Stimulated activated CD4-positive, alpha-beta T cell treated with anti-CD3 and anti-CD28 coated beads, Interleukin-1b, Interleukin-23, amount 100 ng/mL, for 24 hours (primary cell): Measurements from ENCODE around the gene RALGPS1.

Experiments
- DNase-seq, 4 experiments: peaks; one replicate each; pipeline ENCODE4 v3.0.0-alpha.2; 2020; ENCODE audit warnings: low read depth in 4 of 4, low spot score in 1 of 4

Gene RALGPS1

DNA sequence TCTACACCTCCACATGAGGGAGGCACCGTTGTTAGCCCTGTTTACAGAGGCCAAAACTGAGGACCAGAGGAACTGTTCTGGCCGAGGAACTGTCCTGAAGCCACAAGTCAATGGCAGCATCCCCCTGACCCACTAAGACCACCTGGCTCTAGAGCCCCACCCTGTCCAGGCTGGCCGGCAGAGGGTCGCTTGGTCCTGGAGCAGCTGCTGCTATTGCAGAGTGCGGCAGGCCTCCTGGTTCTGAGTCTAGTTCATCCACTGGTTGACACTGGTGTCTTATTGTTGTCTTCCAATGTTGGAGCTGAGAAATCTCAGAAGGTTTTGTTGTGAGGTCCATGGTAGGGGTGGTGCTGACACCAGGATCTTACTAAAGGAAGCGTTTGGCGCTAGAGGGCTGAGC lies 234.4 kb downstream of the RALGPS1 start:
- no peak for DNase-seq

DNA sequence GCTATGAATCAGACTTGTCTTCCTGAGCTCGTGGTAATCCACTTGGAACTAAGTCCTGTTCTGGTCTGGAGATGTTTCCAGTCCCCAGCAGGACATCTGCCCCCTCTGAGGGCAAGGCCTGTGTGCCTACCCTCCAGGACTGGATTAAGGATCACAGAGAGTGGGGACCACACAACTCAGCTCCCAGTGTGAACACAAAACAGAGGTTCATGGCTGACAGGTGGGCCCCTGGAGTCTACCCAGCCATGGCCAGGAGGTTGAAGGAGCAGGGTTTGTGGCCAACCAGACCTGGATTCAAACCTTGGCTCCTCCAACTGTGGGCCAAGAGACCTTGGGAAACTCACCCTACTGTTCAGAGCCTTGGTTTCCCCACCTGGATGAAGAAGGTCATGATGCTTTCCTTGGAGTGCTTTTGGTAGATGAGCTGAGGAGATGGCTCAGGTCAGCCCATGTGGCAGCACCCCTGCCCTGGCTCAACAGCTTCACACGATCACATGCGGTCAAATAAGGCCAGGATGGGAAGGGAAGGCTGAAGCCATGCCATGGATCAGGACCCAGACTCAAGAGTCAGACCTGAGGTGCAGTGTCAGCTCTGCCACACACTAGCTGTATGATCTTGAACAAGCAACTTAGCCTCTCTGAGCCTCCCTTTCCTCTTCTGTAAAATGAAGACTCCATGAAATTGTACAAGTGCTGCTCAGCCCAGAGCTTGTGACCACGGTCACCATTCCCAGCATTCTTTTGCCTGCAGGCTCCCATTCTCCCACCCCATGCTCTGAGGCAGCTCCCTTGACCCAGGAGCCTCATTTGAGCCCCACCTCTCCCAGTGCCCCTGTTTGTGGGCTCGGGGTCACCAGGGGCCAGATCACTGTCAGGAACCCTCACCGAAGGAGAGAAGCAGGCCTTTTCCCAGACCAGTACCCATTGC lies 235.1 kb downstream of the RALGPS1 start:
- DNase-seq, result no peak

DNA sequence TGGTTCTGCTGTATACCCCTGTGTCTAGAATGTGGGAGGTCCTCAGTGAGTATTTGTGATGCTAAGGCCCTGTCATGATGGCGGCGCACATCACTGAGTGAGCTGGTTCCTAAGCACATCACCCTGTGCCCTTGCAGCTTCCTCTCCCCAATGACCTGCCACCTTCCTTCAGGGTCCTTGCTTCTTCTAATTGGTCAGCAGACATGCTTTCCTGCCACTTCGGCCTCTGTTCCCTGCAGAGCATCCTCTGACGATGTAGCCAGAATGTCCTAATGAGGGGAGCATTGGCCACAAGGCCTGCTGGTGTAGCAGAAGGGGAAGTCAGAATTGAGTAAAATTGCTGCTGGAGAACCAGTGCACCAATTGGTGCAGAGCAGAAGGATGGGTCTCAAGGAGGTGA lies 238.9 kb downstream of the RALGPS1 start:
- no peak for DNase-seq

DNA sequence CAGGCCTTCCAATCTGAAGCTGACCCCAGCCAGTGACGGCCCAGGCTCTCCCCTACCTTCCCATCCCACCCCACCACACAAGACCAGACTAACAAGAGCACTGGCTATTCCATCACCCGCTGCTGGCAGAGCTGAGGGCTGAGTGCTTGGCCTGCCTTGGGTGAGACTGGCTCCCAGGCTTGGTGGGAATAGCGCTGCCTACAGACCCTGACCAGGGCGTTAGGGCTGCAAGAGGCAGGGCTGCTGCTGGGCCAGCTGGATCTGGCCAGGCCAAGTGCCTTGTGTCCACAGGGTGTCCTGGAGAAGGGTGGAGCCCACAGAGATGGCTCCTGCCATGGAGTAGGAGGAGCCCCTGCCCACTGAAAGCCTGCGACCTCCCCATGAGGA lies 239.4 kb downstream of the RALGPS1 start:
- no peak for DNase-seq

DNA sequence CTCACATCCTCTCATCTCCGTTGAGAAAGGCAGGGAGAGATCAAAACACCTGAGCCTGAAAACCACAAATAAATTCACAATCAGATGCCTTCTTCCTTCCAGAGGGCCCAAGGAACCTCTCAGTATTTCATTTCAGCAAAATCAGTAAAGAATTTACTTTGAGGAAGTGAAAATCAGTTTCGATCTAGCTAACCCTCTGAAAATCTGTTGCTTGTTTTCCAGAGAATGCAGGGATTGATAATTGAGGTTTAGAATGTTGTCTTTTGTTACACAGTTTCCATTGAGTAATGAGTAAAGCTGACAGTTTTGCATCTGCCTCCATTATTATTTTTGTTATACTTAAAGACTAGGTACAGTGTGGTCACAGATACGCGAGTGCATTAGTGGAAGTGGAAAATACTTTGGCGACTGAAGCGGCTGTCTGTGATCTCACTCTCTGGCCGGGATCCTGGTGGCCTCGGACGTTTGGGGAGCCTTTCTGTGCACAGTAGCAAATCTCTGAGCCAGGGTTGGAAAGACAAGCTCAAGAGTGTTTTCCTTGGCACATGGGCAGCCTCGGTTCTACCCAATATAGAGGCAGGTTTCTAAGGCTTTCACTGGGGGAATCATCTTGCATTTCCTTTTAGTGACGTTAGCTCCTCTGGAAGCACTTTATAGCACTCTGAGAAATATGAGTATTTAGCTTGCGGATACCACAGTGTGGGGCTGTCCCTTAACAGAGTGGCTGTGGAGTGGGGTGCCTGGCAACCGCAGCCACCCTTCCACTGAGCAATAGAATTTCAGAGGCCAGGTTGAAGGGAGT lies 240.0 kb downstream of the RALGPS1 start:
- DNase-seq, result no peak

DNA sequence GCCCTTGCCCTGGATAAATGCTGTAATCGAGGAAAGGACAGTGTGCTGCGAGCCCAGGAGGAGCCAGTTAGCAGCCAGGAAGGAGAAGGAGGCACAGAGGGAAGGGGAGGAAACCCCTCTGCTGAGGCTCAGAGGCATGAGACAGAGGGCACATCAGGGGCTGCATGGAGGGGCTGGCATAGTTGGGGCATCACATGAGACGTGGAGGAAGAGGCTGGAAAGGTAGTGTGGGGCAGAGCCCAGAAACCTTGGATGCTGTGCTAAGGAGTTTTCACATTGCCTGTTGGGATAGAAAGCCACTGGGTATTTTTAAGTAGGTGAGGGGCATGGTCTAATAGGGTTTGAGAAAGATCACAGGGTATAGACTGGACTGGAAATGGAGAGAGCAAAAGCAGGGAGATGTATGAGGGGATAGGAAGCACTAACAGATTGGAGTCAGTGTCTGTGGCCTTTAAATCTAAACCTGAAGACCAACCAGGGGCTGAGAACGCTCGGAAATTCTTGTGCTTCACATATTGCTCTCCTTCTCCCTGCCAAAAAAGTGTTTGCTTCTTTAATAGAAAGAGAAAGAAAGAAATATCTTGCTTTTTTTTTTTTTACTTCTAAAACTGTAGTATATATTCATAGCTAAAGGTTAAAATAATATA lies 240.9 kb downstream of the RALGPS1 start:
- DNase-seq, result no peak

DNA sequence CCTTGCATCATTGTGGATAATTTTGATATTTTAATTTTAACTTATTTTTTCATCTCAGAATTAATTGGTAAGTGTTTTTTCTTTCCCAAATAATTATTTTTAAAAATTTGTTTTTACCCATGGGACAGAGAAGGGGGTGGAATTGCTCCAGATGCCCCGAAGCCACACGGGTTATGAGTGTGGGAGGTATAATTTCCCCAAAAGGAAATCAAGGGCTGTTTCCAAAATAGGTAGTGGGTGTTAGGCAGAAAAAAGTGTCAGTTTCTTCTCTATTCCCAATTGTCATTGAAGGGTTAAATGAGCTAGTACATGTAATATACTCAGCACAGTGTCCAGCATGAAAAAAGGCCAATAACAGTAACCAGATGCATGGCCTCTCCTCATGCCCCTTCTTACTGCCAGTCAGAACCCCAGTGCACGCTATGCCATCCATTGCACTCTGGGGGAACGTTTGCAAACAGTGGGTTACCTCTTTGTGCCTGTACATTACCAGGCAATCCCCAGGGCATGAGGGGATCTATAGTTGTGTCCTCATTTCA lies 244.3 kb downstream of the RALGPS1 start:
- DNase-seq, result no peak

DNA sequence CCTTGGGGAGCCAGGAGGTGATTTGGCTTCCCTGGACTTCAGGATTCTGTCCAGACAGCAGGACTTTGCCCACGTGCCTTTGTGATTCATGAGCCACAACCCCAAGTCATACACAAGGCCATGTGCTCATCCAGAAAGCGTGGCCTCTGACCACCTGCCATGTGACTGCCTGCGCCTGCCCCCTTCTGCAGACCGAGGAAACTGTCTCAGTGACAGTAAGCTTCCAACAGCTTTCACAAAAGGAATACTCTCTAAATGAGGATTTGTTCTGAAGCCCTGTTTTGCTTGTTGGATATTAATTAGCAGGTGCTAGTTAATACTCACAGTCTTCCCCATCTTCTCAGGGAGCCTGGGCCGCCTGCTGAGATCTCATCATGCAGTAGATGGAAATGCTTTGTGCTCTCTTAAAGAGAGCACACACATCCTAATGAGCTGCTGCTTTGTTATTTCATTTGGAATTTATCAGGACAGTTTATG lies 244.8 kb downstream of the RALGPS1 start:
- no peak for DNase-seq

DNA sequence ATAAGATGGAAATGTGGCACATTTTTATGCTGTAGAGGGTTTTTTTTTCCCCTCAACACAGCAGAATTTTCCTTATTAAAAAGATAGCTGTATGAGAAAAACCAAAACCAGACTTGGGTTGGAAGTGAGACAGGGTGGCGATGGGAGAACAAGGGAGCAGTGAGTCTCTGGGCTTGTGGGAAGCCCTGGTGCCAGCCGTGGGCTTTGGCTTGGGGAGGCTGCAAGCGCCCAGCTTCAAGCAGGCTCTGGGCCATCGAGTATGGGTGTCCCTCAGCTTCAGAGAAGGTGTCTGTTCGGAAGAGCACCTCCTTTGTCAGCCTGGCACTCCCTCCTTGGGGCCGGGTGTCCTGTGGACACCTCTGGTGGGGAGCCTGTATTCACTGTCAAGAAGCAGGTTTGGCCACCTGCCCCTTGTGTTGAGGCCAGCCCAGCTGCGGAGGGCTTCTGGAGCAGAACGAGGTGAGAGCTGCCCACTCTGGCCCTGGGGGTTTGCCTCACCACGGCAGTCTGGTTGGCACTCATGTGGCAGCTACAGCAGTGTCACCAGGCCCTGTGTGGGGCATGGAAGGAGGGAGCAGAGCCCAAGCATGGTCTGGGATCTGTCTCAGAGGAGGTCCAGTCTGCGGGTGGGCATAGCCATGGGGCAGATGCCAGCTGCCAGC lies 245.5 kb downstream of the RALGPS1 start:
- DNase-seq, result no peak

DNA sequence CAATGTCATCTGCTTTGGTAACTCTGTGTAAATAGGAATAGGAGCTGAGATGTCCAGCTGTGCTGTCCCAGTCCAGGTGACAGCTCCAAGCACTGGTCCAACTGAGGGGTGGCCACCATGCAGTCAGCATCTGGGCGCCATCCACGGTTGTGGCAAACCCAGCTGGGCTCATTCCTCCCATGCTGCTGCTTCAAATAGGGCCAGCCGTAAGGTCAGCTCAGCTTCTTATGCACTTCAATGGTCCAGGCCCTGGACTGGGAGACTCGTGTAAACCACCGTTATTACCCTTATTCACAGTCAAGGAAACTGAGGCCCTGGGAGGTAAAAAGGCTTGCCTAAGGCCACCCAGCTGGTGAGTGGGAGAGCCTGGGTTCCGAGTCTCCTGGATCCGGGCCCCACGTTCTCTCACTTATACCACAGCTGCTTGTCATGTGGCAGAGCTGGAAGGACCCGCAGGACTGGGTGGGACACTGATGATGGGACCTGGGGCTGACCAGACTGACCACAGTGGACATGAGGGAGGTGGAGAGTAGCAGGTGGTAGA lies 246.6 kb downstream of the RALGPS1 start:
- no peak for DNase-seq

DNA sequence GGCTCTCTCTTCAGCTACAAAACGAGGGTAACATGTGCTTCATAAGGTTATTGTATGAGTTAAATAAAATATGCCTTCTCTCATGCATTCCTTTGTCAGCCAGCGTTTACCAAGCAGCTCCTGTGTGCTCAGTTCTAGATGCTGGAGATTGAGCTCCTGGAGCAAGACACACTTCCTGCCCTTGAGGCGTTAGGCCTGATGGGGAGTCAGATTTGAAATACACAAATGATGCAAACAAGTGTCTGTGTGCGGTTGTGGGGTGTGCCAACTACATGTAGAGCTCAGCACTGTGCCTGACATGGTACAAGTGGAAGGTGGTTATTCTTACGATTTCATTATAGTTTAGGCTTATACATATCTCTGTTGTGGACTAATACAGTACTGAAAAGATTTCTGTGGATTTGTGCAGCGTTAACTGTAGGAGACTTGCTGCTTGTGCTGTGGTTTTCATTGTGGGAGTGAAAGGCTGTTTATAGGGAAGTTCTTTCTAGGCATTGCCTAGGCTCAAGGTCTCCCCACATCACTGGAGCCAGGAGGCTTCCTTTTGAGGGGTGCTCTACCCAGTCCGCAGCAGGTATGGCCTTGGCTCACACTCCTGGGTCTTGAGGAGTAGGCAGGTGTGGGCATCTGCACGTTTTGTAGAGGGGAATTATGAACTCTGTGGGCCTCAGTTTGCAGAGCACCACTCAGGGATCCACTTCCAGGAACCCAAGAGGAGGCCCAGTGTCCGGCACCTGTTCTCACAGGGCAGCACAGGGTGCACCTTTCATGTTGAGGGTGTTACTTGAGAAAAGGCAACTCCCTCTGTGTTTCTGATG lies 247.7 kb downstream of the RALGPS1 start:
- no peak for DNase-seq

DNA sequence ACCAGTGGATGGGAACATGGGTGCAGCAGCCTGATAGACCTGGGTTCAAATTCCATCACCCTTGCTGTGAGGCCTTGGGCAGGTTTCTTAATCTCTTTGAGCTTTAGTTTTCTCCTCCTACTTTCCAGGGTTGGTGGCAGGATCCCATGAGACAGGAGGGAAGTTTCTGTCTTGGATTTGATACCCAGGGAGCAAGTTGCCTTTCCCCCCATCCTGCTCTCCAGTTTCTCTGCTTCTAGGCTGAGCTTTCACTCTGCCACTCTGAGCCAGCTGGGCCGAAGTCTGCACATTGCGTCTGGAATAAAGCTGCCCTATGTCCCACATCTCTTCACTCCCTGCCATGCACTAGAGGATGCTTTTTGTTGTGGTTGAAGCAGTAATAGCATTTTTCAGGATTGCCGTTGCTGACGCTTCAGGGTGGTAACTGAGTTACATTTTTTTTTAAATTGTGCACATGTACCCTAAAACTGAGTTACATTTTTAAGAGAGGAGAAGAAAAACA lies 248.3 kb downstream of the RALGPS1 start:
- no peak for DNase-seq

DNA sequence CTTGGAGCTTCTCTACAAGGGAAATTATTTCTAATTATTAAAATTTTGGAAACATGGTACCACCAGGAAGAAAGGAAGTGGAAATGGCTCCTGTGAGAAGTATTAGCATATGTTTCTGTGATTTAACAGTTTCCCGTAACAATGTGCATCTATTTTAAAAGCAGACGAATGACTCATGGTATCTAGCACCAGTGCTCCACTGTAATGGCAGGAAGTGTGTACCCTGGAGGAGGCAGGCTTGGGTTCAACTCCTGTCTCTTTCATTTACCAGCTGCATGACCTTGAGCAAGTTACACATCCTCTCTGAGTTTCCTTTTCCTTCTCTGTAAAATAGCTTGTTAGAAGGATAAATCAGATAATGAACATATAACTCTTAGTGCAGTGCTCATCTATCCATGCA lies 248.8 kb downstream of the RALGPS1 start:
- DNase-seq, result no peak

DNA sequence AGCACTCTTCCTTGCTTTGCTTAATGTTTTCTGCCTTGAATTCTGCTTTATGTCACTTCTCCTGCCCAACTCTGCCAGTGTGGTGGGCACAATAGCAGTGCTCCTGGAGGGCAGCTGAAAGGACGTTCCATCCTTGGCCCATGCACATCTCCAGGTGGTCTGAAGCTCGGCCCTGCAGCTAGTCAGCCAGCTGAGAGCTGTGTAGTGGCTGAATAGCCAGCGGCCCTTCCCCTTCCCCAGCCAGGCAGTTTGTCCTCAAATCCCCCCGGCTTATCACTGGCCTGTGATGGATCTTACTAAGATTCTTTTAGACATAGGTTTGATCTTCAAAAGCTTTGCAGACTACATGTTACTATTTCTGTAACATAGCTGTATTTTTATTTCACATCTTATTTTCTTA lies 250.5 kb downstream of the RALGPS1 start:
- no peak for DNase-seq

DNA sequence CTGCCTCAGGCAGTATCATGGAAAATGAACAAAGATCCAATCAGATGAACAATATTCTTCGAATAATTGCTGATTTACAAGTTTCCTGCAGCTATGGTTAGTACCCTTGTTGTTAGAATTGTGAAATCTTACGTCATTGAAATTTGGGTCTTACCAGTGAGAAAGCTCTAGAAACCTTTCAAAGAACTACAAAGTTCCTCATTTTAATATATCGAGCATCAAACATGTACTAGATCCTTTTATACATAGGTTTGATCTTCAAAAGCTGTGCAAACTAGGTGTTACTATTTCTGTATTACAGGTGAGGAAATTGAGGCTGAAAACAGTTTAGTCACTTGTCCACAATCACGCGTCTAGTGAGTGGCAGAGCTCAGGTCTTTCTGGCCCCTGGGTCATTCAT lies 251.5 kb downstream of the RALGPS1 start:
- no peak for DNase-seq

DNA sequence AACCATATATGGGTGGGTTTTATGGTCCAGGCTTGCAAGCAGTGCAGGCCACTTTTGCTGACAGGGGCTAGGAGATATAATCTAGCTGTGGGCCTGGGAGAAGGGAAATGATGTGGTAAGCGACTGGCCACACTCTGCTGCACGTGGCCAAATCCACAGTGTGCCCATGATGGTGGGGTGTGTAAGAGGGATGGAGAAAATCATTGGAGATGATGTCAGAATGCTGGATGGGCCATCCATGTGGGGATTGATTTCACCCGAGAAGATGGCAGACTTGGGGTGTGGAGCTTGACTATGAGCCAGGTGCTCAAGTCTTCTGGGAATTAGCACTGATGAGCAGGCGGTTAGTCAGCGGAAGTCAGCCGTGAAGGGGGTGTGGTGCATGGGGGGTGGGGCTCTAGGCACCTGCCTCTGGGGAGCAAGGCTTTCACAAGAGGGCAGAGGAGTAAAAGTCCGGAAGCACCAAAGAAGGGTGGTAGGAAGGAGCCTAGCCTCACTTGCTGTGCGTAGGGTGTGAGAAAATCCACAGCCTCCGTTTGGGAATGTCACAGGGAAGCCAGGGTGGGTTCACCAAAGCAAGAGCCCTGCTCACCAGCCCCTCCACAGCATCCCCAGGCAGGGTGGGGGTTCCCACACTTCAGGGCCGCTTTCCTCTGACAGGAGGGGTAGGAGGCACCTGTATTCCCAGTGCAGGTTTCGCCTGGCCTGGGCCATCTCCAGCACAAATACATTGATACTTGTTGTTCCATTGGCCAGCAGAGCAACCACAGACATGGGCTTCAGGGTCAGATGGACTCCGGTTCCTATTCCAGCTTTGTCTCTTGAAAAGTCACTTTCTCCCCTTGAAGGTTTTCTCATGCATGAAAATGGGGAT lies 252.3 kb downstream of the RALGPS1 start:
- DNase-seq, result no peak

DNA sequence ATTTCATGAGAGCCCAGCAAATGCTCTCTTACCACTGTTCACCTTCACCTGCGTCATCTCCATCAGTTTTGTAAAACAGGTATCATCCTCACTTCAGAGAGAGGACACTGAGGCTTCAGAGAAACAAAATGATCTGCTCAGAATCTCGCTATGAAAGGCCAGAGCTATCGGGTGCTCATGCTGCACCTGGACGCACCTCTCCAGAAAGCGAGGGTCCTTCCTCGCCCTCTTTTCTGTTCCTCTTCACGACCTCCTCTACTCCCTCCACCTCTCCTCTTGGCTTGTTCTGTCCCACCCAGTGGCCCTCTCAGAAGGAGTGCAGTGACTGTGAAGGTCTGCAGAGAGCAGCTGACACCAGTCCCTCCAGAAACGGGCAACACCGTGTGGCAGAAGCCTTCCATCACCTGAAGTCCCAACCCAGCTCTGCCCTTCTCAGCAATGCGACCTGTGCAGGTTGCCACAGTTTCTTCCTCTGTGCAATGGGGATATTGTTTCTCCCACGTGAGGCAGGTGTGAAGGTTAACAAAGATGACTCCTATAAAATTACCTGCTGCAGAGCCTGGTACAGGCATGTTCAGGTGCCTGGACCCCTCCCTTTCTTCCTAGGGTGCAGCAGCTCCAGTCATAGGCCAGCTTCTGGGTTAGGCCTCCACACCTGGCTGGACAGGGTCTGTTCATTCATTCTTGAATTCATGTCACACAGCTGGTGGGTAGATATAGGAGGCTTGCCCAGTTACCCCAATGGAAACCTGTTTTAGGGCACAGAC lies 253.2 kb downstream of the RALGPS1 start:
- no peak for DNase-seq
